GM23338 (cell line): ENCODE results near the gene TTC28.

Experiments used
- CREB1 ChIP-seq: fragments of 250-450 bp; sonication (Bioruptor Pico); IDR thresholded peaks from 2 replicates; pipeline ENCODE4 v1.5.0; 2020; ENCODE audit warnings: low read depth, mild to moderate bottlenecking, moderate library complexity
- EZH2 ChIP-seq: fragments of 200-600 bp; sonication (generic); IDR thresholded peaks from one replicate; pipeline ENCODE4 v1.8.0; 2017; ENCODE audit warnings: antibody characterized with exemption, mild to moderate bottlenecking, low read depth; ENCODE audit not compliant: unreplicated experiment
- EZH2phosphoT487 ChIP-seq: fragments of 200-600 bp; sonication (generic); IDR thresholded peaks from one replicate; pipeline ENCODE4 v1.8.1; 2018; ENCODE audit warnings: antibody characterized with exemption; ENCODE audit not compliant: unreplicated experiment
- JUNB ChIP-seq: IDR thresholded peaks from one replicate; pipeline ENCODE4 v1.6.1; 2016; ENCODE audit warnings: antibody characterized with exemption; ENCODE audit not compliant: unreplicated experiment
- NANOG ChIP-seq: IDR thresholded peaks from 2 replicates; pipeline ENCODE4 v1.6.1; 2016; ENCODE audit warnings: antibody characterized with exemption, borderline replicate concordance
- POLR2AphosphoS5 ChIP-seq: IDR thresholded peaks from 2 replicates; pipeline ENCODE4 v1.6.1; 2016; ENCODE audit warnings: antibody characterized with exemption, low read depth
- STAT1 ChIP-seq: IDR thresholded peaks from one replicate; pipeline ENCODE4 v1.6.1; 2016; ENCODE audit warnings: antibody characterized with exemption; ENCODE audit not compliant: unreplicated experiment
- ZNF114 ChIP-seq: fragments of 250-450 bp; sonication (Bioruptor Pico); IDR thresholded peaks from 2 replicates; pipeline ENCODE4 v1.5.0; 2020; ENCODE audit warnings: mild to moderate bottlenecking, moderate library complexity
- ZNF331 ChIP-seq: fragments of 250-450 bp; sonication (Bioruptor Pico); IDR thresholded peaks from 2 replicates; pipeline ENCODE4 v1.5.0; 2020; ENCODE audit warnings: low read depth, mild to moderate bottlenecking, moderate library complexity
- TF ChIP-seq, protein P1 (sequence below), 2 experiments: fragments of 200-600 bp in 1 of 2; sonication (generic) in 1 of 2; conservative IDR thresholded peaks; 2 replicates each; pipeline versions ENCODE4 v1.5.1 to v1.6.1; 2016 to 2017; ENCODE audit warnings: antibody characterized with exemption in 2 of 2, low read depth in 2 of 2, mild to moderate bottlenecking in 2 of 2, moderate library complexity in 1 of 2
- TF ChIP-seq, protein P2 (sequence below): IDR thresholded peaks from one replicate; pipeline ENCODE4 v1.6.1; 2018; ENCODE audit warnings: antibody characterized with exemption; ENCODE audit not compliant: unreplicated experiment
- TF ChIP-seq, protein P3 (sequence below): IDR thresholded peaks from 2 replicates; pipeline ENCODE4 v1.6.1; 2016; ENCODE audit warnings: antibody characterized with exemption
- TF ChIP-seq, protein P4 (sequence below): fragments of 250-450 bp; sonication (Bioruptor Pico); IDR thresholded peaks from 2 replicates; pipeline ENCODE4 v1.5.0; 2020; ENCODE audit warnings: mild to moderate bottlenecking, moderate library complexity

DNA sequence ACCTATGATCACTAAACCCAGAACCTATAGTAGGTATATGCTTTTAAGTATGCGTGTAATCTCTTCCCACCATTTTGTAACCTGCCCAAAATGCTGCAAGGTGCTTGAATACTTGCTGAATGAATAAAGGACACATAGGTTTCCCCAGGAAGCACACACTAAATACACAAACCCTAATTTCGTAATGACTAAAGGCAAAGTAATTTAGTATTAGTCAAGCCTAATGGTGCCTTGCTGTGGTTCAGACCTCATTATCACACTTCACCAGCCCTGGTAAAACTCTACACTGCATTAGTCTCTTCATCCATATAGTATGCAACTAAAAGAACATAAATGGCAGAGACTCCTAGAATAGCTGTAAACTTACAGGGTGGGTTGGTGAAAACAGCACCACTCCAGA is 471.6 kb downstream of the TTC28 start:
- TF ChIP-seq, protein P1, sequence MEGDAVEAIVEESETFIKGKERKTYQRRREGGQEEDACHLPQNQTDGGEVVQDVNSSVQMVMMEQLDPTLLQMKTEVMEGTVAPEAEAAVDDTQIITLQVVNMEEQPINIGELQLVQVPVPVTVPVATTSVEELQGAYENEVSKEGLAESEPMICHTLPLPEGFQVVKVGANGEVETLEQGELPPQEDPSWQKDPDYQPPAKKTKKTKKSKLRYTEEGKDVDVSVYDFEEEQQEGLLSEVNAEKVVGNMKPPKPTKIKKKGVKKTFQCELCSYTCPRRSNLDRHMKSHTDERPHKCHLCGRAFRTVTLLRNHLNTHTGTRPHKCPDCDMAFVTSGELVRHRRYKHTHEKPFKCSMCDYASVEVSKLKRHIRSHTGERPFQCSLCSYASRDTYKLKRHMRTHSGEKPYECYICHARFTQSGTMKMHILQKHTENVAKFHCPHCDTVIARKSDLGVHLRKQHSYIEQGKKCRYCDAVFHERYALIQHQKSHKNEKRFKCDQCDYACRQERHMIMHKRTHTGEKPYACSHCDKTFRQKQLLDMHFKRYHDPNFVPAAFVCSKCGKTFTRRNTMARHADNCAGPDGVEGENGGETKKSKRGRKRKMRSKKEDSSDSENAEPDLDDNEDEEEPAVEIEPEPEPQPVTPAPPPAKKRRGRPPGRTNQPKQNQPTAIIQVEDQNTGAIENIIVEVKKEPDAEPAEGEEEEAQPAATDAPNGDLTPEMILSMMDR (conservative IDR thresholded peaks at IDR 0.05; ENCODE audit: low read depth in 2 of 2), result no peak
- TF ChIP-seq, protein P2, sequence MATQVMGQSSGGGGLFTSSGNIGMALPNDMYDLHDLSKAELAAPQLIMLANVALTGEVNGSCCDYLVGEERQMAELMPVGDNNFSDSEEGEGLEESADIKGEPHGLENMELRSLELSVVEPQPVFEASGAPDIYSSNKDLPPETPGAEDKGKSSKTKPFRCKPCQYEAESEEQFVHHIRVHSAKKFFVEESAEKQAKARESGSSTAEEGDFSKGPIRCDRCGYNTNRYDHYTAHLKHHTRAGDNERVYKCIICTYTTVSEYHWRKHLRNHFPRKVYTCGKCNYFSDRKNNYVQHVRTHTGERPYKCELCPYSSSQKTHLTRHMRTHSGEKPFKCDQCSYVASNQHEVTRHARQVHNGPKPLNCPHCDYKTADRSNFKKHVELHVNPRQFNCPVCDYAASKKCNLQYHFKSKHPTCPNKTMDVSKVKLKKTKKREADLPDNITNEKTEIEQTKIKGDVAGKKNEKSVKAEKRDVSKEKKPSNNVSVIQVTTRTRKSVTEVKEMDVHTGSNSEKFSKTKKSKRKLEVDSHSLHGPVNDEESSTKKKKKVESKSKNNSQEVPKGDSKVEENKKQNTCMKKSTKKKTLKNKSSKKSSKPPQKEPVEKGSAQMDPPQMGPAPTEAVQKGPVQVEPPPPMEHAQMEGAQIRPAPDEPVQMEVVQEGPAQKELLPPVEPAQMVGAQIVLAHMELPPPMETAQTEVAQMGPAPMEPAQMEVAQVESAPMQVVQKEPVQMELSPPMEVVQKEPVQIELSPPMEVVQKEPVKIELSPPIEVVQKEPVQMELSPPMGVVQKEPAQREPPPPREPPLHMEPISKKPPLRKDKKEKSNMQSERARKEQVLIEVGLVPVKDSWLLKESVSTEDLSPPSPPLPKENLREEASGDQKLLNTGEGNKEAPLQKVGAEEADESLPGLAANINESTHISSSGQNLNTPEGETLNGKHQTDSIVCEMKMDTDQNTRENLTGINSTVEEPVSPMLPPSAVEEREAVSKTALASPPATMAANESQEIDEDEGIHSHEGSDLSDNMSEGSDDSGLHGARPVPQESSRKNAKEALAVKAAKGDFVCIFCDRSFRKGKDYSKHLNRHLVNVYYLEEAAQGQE, result no peak
- no peak for TF ChIP-seq EZH2
- no peak for TF ChIP-seq POLR2AphosphoS5
- TF ChIP-seq ZNF331 (CRISPR knock-in tag), result no peak
- TF ChIP-seq JUNB, result no peak
- TF ChIP-seq CREB1 (CRISPR knock-in tag), result no peak
- TF ChIP-seq ZNF114 (CRISPR knock-in tag), result no peak
- no peak for TF ChIP-seq EZH2phosphoT487
- TF ChIP-seq, protein P3, sequence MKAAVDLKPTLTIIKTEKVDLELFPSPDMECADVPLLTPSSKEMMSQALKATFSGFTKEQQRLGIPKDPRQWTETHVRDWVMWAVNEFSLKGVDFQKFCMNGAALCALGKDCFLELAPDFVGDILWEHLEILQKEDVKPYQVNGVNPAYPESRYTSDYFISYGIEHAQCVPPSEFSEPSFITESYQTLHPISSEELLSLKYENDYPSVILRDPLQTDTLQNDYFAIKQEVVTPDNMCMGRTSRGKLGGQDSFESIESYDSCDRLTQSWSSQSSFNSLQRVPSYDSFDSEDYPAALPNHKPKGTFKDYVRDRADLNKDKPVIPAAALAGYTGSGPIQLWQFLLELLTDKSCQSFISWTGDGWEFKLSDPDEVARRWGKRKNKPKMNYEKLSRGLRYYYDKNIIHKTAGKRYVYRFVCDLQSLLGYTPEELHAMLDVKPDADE, result no peak
- TF ChIP-seq, protein P4, sequence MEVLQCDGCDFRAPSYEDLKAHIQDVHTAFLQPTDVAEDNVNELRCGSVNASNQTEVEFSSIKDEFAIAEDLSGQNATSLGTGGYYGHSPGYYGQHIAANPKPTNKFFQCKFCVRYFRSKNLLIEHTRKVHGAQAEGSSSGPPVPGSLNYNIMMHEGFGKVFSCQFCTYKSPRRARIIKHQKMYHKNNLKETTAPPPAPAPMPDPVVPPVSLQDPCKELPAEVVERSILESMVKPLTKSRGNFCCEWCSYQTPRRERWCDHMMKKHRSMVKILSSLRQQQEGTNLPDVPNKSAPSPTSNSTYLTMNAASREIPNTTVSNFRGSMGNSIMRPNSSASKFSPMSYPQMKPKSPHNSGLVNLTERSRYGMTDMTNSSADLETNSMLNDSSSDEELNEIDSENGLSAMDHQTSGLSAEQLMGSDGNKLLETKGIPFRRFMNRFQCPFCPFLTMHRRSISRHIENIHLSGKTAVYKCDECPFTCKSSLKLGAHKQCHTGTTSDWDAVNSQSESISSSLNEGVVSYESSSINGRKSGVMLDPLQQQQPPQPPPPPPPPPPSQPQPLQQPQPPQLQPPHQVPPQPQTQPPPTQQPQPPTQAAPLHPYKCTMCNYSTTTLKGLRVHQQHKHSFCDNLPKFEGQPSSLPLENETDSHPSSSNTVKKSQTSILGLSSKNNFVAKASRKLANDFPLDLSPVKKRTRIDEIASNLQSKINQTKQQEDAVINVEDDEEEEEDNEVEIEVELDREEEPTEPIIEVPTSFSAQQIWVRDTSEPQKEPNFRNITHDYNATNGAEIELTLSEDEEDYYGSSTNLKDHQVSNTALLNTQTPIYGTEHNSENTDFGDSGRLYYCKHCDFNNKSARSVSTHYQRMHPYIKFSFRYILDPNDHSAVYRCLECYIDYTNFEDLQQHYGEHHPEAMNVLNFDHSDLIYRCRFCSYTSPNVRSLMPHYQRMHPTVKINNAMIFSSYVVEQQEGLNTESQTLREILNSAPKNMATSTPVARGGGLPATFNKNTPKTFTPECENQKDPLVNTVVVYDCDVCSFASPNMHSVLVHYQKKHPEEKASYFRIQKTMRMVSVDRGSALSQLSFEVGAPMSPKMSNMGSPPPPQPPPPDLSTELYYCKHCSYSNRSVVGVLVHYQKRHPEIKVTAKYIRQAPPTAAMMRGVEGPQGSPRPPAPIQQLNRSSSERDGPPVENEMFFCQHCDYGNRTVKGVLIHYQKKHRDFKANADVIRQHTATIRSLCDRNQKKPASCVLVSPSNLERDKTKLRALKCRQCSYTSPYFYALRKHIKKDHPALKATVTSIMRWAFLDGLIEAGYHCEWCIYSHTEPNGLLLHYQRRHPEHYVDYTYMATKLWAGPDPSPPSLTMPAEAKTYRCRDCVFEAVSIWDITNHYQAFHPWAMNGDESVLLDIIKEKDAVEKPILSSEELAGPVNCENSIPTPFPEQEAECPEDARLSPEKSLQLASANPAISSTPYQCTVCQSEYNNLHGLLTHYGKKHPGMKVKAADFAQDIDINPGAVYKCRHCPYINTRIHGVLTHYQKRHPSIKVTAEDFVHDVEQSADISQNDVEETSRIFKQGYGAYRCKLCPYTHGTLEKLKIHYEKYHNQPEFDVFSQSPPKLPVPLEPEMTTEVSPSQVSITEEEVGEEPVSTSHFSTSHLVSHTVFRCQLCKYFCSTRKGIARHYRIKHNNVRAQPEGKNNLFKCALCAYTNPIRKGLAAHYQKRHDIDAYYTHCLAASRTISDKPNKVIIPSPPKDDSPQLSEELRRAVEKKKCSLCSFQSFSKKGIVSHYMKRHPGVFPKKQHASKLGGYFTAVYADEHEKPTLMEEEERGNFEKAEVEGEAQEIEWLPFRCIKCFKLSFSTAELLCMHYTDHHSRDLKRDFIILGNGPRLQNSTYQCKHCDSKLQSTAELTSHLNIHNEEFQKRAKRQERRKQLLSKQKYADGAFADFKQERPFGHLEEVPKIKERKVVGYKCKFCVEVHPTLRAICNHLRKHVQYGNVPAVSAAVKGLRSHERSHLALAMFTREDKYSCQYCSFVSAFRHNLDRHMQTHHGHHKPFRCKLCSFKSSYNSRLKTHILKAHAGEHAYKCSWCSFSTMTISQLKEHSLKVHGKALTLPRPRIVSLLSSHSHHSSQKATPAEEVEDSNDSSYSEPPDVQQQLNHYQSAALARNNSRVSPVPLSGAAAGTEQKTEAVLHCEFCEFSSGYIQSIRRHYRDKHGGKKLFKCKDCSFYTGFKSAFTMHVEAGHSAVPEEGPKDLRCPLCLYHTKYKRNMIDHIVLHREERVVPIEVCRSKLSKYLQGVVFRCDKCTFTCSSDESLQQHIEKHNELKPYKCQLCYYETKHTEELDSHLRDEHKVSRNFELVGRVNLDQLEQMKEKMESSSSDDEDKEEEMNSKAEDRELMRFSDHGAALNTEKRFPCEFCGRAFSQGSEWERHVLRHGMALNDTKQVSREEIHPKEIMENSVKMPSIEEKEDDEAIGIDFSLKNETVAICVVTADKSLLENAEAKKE, result no peak
- TF ChIP-seq STAT1, result no peak
- TF ChIP-seq NANOG, result no peak
